DMS114 treated with DMSO at 0.1 percent for 48 hours (cell line): ENCODE measurements around the gene PRSS36.
"Not testable (repeated sequence)": the region's sequence is repeated elsewhere in the genome, so short reads cannot be mapped to it uniquely, and the experiment has no call there.

Experiments
- DNase-seq: peaks from one replicate; lab custom pipeline; 2025; ENCODE audit not compliant: unreplicated experiment; lab: John Stamatoyannopoulos, UW

Gene PRSS36

DNA sequence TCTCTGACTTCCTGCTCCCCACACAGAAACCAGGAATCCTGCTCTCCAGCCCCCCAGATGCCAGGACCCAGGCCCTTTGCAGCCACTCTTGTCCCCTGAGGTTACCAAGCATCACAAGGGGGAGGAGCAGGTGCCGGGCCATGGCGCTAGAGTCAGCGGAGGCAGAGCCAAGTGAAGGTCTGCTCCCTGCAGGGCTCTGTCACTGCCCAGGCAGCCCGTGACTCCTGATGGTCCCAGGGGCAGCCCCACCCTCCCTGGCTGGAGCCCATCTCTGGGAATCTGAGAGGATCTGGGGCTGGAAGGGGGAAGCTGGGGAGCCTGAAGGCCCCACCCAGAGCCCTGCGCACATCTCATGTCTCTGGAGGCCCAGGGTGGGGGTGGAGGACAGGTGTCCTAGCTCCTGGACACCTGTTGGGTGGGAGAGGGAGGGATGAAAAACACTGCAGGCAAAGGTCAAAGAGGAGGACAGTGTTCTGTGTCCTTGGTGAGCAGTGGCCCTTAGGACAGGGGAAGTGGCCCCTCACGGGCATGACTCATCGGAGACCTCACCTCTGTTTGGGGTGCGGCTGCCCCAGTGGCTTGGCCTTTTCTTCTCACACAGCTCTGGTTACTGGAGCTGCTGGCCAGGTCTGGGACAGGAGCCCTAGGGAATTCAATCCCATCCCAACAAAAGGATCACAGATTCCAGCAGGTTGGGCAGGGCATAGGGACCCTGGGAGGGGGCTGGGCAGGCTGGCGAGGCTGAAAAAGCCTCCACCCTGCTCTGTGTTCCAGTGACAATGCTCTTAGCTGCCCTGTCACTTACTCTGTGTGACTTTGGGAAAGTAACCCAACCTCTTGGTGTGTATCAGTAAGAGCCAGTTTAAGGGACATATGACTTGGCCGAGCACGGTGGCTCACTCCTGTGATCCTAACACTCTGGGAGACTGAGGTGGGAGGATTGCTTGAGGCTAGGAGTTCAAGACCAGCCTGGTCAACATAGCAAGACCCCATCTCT lies at the start of gene PRSS36:
PRSS36 (minus strand) TSS at position 173 of the 997 bp plus-strand sequence; CDS start at position 142, 31 bp downstream.
- no peak for DNase-seq

DNA sequence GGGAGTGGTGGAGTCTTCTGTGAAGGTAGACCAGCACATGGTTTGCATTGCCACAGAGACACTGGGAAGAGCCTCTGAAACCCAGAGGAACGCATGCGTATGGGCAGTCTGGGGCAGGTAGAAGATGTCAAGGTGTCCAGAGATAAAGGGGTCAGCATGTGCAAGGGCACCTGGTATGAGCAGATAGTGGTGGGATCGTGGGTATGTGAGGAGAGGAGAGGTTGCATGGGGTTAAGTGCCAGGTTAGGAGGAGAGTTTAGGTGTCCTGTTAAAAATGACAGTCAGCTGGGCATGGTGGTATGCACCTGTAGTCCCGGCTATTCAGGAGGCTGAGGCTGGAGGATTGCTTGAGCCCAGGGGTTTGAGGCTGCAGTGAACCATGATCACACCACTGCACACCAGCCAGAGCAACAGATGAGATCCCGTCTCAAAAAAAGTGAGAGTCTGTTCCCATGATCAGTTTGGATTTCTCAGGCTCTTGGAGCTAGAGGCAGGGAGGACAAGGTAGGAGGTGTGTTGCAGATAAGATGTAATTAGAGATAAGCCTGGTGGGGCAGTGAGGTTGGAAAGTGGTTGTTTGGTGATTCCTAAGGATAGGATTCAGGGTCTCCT lies 49.7 kb upstream of the PRSS36 start:
- no peak for DNase-seq

DNA sequence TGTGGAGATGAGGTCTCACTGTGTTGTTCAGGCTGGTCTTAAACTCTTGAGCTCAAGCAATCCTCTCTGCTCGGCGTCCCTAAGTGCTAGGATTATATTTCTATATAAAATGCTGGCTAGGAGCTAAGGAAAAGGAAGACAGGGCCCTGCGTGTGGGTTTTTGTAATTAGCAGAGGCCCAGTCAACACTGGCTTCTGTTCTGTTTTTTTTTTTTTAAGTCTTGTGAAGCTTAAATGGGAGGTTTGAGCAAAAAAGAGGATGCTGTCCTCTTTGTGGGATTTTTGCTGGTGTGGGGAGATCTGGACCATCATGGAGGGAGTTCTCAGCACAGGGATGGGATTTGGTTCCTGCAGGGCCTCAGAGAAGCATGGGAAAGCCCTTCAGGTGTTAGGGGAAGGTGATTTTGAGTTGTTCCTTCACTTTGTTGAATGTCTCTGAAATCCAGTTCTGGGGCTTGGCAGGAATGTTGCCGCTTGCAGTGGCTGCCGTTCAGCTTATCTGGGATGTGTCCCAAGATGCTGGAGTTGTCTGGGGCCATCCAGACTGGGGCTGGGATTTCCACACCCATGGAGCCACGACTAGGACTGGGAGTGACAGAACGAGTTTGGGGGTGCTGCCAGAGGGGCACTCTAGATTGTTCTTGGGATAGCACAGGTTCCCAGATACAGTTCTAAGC lies 48.5 kb upstream of the PRSS36 start:
- no peak for DNase-seq

DNA sequence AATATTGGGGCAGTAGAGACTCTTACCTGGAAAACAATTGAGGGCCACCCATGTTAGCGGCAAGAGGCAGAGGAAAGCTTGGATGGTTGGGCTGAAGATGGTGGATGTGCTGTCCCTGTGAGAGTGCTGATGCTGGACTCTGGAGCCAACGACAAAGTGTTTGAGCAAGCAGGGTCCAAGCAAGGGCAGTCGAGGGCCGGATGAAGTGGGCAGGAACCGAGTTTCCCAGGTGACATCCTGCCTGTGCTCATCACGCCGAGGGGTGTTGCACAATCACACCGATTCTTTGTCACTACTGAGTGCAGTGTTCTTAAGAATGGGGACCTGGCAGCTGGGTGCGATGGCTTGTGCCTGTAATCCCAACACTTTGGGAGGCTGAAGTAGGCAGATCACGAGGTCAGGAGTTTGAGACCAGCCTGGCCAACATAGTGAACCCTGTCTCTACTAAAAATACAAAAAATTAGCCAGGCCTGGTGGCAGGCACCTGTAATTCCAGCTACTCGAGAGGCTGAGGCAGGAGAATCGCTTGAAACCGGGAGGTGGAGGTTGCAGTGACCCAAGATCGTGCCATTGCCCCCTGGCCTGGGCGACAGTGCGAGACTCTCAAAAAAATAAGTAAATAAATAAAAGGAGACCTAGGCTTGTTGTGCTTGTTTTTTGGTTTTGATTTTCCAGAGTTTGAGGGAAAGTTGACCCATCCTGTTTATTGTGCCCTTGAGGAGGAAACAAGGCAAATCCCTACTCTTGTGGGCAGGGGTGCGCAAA lies 46.6 kb upstream of the PRSS36 start:
- DNase-seq = no peak

DNA sequence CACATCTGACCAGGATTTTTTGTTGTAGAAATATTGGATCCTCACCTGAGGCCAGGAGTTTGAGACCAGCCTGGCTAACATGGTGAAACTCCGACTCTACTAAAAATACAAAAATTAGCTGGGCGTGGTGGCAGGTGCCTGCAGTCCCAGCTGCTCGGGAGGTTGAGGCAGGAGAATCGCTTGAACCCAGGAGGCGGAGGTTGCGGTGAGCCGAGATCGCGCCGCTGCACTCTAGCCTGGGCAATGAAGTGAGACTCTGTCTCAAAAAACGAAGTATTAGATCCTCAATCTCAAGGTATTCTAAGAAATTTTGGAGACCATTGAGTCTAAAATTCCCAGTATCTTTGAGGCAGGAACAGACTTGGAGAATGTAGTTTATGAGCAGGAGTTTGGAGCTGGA lies 46.0 kb upstream of the PRSS36 start:
- not testable (repeated sequence) for DNase-seq

DNA sequence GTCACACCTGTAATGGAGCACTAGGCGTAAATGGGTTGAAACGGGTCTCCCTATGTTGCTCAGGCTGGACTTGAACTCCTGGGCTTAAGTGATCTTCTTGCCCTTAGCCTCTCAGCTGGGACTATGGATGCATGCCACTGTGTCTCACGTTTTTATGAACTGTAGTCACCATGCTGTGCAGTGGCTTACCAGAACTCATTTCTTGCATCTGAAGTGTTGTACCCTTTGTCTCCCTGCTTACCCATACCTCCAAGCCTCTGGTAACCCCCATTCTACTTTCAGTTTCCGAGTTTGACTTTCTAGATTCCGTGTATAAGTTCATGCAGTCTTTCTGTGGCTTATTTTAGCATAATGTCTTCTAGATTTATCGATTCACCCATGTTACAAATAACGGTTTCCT lies 45.0 kb upstream of the PRSS36 start:
- DNase-seq = no peak

DNA sequence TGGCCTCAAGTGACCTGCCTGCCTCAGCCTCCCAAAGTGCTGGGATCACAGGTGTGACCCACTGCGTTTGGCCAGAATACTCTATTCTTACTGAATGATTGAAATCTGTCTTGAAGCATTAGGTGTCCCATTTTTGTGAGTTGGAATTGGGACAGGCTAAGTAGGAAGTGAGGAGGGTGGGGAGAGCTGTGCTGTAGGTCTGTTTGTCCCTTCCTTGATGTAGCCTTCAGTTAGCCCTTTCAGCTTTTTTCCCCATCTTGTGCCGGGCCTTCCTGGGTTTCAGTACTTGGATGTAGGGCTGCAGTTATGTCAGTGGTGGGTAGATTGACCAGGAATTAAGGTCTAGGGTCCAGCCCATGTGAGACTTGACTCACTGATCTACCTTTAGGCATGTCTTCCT lies 44.0 kb upstream of the PRSS36 start:
- no peak for DNase-seq

DNA sequence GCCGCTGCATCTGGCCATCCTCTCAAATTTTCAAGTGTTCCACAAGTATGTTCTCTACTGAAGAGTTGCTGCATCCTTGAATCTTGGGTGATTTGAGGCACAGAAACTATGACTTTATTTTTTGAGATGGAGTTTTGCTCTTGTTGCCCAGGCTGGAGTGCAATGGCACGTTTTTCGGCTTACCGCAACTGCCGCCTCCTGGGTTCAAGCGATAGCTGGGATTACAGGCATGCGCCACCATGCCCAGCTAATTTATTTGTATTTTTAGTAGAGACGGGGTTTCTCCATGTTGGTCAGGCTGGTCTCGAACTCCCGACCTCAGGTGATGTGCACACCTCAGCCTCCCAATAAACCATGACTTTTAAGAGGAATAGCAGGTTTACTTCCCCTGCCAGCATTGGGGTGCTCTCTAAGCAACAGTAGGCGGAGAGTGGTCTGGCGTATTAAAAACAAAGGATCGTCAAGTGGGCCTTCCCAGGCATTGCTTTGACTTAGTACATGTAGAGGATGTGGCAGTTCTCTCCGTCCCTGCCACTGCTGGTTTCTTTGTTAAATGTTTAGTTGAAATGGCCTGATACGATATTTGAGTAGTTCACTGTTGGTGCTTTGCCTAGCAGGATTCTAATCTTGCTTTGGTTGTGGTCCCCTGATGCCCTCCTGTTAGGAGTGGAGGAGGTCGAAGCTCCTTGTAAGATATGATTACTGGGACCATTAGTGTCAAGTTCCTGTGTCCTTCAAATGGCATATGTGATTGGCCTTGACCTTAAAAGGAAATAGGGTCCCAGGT lies 43.2 kb upstream of the PRSS36 start:
- DNase-seq = no peak

DNA sequence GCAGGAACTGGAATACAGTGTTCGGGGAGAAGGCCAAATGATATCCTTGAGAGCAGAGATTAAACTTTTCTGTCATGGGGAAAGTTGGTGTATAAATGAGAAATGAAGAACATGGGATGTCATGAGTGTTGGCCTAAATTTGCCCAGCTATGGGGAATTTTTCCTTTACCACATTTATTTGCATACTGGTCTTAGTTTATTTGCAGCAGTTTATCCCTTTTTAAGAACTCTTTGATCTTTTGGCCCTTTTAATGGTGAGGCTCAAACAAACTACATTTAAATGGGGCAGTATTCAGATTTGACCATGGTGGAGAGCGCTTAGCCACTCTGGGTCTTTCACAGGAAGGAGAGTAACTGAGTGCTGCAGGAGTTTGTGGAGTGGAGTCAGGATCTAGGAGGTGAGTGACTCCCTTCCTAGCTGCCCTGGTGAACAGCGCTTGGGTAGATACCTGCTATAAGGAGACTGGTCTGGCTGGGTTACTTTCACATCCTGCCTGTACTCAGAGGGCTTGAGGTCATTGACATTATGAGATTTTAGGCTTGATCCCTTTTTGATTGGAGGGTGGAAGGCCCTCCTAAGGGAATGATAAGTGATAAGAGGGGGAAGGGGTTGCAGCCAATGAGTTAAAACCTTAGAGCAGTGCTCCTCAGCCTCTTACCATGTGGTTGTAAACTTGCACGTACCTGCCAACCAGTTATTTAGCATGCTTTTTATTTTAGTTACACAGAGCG lies 42.0 kb upstream of the PRSS36 start:
- no peak for DNase-seq

DNA sequence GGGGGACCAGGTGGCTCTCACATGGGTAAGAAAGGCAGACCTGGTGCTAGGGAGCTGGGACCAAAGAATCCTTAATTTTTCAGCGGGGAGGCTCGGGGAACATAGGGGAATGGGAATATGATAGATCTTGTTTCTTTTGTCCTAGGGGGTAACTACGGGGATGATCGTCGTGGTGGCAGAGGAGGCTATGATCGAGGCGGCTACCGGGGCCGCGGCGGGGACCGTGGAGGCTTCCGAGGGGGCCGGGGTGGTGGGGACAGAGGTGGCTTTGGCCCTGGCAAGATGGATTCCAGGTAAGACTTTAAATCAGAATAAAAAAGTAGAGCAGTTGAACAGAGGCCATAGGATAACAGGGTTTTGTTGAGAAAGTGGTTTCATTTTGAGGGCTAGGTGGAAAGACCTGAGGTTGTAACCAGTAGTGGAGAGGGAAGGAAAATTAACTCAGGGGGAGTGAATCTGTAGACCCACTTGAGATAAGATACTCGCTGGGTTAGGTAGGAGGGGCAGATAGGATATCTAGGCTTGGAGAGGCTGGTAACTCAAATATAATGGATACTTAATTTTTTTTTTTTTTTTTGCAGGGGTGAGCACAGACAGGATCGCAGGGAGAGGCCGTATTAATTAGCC lies 41.1 kb upstream of the PRSS36 start:
- DNase-seq = no peak

DNA sequence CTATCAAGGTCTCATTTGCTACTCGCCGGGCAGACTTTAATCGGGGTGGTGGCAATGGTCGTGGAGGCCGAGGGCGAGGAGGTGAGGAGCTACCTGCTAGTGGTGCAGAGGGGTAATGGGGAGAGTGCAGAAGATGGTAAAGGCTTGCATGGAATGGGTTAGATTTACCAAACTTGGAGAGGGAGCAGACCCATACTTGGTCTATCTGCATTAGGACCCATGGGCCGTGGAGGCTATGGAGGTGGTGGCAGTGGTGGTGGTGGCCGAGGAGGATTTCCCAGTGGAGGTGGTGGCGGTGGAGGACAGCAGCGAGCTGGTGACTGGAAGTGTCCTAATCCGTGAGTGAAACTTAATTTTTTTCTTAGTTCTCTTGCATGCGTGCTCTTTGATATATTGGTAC lies 40.2 kb upstream of the PRSS36 start:
- no peak for DNase-seq

DNA sequence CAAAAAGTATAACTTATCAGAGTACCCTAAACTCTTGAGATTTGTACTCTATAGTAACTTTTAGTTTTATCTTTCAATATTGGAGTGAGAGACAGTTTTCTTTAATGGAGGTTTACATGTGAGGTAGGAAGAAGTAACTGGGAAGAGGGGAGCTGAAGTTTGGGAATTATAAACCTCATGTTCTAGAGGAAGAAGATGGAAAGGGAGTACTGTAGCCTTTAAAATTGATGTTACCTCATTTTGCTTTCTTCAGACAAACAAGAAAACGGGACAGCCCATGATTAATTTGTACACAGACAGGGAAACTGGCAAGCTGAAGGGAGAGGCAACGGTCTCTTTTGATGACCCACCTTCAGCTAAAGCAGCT lies 39.5 kb upstream of the PRSS36 start:
- DNase-seq = no peak

DNA sequence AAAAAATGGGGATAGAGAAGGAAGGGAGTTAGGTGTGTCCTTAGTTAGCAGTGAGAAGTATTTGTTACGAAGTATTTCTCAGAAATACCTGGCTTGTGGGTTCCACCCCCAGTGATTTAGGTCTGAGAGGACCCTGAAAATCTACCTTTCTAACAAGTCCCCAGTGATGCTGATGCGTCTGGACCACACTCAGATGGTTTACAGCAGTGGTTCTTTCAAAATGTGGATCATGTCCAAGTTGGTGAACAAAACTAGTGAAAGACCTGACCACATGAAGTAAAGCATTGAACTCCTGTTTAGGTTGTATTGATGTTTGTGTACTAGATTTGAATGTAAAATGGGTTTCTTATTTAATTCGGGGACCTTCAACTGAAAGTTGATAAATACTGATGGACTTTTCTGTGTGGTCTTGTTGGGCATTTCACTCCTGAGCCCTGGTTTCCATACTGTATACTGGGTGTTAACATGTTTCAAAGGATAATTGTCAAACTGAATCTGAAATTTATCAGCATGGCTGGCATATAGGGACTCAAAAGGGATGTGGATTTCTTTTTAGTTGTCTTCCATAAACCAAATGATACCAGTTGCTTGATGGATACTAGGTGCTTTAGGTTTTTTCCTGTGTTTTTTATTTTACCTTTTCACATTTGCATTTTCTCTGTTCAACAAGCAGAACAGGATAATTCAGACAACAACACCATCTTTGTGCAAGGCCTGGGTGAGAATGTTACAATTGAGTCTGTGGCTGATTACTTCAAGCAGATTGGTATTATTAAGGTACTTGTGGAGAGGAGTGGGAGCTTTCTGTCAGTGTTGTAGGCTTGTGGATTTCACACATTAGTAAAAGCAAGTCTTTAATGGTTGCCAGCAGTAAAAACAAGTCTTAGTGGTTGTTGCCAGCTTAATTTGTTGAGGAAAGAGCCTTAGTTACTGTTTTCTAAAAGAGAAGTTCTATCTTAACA lies 38.9 kb upstream of the PRSS36 start:
- DNase-seq = no peak

DNA sequence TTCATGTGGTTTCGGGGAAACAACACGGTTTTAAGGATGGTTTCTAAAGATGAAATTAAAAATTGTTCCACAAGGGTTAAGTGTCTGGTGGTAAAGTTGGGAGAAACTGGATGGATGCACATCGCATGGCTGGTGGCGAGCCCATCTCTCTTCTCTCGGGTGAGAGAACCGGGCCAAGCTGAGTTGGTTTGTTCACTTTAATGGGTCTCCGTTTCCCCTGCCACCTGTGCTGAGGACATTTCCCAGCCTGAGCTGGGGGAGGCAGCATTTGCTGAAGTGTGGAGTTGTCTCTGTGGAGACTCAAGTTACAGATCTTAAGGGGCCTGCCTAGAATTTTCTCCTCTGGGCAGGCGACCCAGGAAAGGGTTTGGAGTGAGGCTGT lies 37.9 kb upstream of the PRSS36 start:
- DNase-seq = no peak

DNA sequence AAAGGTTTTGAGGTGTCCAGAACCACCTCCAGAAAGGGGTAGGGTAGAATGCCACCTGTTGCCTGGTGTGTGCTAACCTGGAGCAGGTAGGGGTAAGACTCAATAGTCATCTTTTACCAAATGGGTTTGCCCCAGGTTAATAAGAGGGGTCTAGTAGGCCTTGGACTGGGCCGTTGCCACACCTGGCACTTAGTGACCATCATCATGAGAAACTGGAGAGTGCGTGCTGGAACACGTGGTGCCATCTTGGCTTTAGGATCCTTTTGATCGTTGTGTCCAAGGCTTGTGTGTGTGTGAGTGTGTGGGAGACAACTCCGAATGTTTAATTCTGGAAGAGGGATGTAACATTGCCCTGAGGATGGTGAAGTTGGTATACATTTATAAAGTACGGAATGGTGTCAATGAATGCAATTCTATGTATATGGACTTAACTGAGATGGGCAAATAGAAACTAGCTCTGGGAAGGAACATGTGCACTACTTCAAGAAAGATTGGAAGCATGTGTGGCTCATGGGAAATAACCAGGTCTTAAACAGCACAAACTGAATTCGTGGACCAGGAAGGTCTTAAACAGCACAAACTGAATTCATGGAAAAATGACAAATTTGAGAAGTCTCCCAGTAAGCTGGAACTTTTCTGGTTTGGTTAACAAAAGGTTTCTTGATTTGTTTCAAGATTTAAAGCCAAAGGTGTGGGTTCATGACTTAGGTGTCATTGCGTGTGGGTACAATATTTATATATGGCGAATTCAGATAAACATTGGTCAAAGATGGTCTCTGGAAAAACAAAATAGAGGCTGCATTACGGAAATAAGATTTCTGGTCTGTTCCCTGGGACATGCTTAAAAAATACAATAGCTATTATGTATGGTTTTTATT lies 37.3 kb upstream of the PRSS36 start:
- no peak for DNase-seq

DNA sequence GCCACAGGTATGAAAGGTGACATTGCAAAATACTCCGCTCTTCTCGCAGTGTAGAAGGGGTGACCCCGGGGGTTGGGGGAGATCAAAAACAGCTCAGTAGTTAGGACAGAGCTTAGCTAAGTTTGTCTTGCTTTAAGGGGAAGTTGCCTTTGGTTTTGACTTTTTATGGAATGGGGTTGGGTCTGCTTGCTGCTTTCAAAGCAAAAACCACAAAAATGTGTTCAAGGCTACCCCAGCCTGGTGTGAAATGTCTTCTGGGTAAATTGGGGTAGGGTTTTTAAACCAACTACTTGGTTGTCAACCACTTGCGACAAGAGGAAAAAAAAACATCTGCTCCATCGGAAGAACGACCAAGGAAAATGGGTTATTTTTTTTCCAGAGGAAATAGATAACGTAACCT lies 36.3 kb upstream of the PRSS36 start:
- DNase-seq = no peak

DNA sequence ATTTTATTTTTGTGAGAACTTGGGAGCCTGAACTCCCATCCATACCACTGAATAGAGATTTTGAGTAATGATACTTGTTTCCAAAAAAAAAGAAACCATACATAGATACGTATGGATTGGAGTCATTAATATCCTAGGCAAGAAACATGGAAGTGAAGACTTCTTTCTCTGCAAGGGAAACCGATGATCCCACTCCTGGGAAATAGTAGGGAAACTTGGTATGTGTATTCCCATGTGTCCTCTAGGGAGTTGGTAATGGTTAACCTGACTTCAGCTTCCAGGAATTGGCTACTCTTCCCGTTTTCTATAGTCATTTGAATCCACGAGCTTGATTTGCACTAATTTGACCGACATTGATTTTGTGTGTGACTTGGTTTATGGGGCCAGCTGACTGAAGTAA lies 35.5 kb upstream of the PRSS36 start:
- DNase-seq = no peak
